BE2C (cell line): ENCODE data around the gene B3GNT9.

Experiments
- DNase-seq: peaks from one replicate; pipeline ENCODE4 v3.0.0-alpha.2; 2020
- H3K27me3 ChIP-seq: fragments of 250-450 bp; sonication (Bioruptor Pico); 2 replicates; pipeline ENCODE4 v1.5.1; 2020; ENCODE audit warnings: mild to moderate bottlenecking
- H3K36me3 ChIP-seq: fragments of 250-450 bp; sonication (Bioruptor Pico); 2 replicates; pipeline ENCODE4 v1.5.1; 2020; ENCODE audit warnings: mild to moderate bottlenecking
- H3K4me1 ChIP-seq: fragments of 250-450 bp; sonication (Bioruptor Pico); 2 replicates; pipeline ENCODE4 v1.5.1; 2020
- H3K4me3 ChIP-seq: 2 replicates; pipeline ENCODE4 v1.5.1; 2011; ENCODE audit warnings: low read depth, low read length
- H3K9me3 ChIP-seq: fragments of 250-450 bp; sonication (Bioruptor Pico); 2 replicates; pipeline ENCODE4 v1.5.1; 2020
- TF ChIP-seq, protein P1 (sequence below): IDR thresholded peaks from 2 replicates; pipeline ENCODE4 v1.5.1; 2012; ENCODE audit warnings: mild to moderate bottlenecking, low read depth, low read length

Gene B3GNT9

GRCh38 chr16:67157106-67157748 lies 6.4 kb upstream of the B3GNT9 start:
- TF ChIP-seq, protein P1, sequence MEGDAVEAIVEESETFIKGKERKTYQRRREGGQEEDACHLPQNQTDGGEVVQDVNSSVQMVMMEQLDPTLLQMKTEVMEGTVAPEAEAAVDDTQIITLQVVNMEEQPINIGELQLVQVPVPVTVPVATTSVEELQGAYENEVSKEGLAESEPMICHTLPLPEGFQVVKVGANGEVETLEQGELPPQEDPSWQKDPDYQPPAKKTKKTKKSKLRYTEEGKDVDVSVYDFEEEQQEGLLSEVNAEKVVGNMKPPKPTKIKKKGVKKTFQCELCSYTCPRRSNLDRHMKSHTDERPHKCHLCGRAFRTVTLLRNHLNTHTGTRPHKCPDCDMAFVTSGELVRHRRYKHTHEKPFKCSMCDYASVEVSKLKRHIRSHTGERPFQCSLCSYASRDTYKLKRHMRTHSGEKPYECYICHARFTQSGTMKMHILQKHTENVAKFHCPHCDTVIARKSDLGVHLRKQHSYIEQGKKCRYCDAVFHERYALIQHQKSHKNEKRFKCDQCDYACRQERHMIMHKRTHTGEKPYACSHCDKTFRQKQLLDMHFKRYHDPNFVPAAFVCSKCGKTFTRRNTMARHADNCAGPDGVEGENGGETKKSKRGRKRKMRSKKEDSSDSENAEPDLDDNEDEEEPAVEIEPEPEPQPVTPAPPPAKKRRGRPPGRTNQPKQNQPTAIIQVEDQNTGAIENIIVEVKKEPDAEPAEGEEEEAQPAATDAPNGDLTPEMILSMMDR: no peak
- no peak for DNase-seq
- Histone ChIP-seq H3K36me3 (no peaks in the 10 kb centered on the region), H3K27me3 (peaks cover 12% of the 10 kb centered on the region), H3K4me1 (no peaks in the 10 kb centered on the region), H3K9me3 (no peaks in the 10 kb centered on the region), H3K4me3 (no peak overlapping the region)

DNA sequence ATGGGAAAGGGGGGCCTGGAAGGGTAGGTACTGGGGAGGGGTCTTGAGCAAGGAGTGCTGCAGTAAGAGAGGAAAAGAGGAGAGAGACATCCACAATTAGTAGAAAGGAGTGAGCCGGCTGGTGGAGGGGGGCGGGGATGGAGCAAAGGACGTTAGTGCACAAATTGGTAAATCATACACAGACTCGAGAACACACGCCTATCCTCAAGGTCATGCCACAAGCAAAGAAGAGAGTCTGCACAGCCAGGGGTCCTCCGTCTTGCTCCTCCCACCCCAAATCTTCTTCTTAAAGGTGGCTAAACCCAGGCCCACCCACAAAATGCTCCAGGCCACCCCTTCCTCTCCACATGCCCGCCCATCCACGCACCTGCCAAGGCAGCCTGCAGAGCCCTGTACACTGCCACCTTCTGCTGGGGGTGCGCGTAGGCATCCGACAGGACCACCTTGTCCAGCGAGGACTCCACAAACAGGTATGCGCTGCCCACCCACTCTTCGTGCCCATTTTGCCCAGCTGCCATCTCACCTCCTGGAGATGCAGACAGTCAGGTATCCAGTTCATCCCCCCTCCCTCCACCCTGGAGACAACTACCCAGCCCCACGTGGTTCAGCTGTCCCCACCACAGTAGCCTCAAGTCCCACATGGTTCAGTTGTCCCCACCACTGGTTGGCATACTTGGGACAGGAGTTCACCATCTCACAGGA lies 5.5 kb upstream of the B3GNT9 start:
- peak; percentile 10 for DNase-seq
- Histone ChIP-seq H3K27me3 (peaks cover 12% of the 10 kb centered on the region), H3K36me3 (no peaks in the 10 kb centered on the region), H3K9me3 (no peaks in the 10 kb centered on the region), H3K4me3 (no peak overlapping the region), H3K4me1 (0 out of 2 replicates have a peak, but pooled peaks cover 2% of the 10 kb centered on the region)
- TF ChIP-seq, protein P1: no peak

DNA sequence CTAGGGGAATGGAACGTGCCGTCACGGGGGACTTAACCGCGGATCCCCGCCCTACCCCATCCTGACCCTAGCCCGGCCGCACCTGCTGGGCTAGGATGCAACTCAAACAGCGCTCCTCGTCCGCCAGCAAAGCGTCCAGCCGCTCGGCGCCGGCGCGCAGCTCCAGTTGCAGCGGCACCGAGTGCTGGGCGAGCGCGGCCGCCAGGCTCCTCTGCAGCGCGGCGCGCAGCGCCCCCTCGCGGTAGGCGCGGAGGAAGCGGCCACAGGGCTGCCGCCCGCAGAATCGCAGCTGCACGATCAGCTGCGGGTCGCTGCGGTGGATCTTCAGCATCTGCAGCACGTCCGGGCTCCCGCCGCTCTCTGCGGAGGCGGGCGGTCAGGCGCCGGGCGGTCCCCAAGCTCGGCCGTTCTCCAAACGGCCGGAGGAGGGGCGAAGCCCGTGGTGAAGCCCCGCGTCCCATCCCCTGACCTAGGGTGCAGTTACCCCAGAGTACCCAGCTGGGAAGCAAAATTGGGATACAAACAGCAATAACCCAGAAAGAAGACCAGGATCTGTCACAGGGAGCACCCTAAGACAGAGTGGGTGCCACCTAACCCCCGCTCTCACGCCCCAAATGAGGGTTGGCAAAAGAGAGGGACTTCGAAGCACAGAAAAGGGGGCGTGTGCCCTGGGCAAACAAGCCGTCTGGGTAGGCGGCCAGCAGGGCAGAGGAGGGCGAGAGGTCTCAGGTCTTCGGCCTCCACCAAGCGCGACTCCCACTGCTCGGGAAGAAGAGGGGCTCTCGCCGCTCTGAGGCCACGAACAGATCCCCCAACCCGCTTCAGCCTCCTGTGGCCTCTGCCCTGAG lies 4.7 kb upstream of the B3GNT9 start:
- Histone ChIP-seq H3K4me3 (peak overlapping the region; percentile 41), H3K4me1 (0 out of 2 replicates have a peak, but pooled peaks cover 2% of the 10 kb centered on the region), H3K9me3 (no peaks in the 10 kb centered on the region), H3K27me3 (peaks cover 12% of the 10 kb centered on the region), H3K36me3 (no peaks in the 10 kb centered on the region)
- TF ChIP-seq, protein P1: peak; percentile 68
- peak; percentile 87 for DNase-seq

- Histone ChIP-seq H3K4me3 (peak overlapping the region; percentile 41), H3K9me3 (no peaks in the 10 kb centered on the region), H3K36me3 (no peaks in the 10 kb centered on the region), H3K4me1 (0 out of 2 replicates have a peak, but pooled peaks cover 2% of the 10 kb centered on the region), H3K27me3 (peaks cover 12% of the 10 kb centered on the region)
- TF ChIP-seq, protein P1: no peak
- no peak for DNase-seq
Observed at GRCh38 chr16:67154578-67155294, 3.9 kb upstream of the B3GNT9 start.

DNA sequence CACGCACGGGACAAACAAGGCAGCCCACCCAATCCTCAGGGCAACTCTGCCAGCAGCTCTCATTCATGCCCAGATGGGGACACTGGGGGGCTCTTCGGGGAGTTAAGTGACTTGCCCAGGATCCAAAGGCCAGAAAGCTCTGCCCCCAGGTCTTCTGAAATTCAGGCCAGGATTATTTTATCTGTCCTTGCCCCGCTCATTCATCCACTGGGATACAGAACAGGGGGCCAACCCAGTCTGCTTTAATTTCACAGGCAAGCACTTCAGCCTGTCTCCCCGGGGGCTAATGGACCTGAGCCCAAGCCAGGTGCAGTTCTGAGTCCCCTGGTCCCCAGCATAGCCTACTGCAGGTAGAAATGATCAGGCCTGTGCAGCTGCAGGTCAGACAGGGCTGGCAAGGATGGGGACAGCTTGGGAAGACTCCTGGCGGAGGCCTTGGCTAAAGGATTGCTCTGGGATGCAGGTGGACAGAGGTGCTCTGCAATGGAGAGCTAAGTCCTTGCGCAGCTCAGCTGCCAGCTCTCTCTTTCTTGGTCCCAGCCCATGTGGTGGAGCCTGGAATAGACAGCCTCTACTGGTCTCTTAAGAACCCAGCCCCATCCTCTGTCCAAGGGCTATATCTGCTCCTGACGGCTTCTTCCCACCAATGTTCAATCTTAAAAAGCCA lies 766 bp upstream of the B3GNT9 start:
- DNase-seq: no peak
- TF ChIP-seq, protein P1: no peak
- no peaks in the 10 kb centered on the region for H3K9me3 ChIP-seq
- peaks cover 17% of the 10 kb centered on the region for H3K36me3 ChIP-seq
- H3K4me3 ChIP-seq: peak overlapping the region; percentile 77
- 0 out of 2 replicates have a peak, but pooled peaks cover 2% of the 10 kb centered on the region for H3K4me1 ChIP-seq
- peaks cover 12% of the 10 kb centered on the region for H3K27me3 ChIP-seq
